Smooth muscle cell (in vitro differentiated cells): ENCODE data around the gene HAUS1. TPM values are rescaled to one million over a fixed set of nuclear protein-coding genes. Genes with fewer than 3 reads are reported as not detected.
A peak's percentile ranks its signal among the peaks of the same experiment; 100 is the strongest.

Experiments
- DNase-seq: peaks from one replicate; lab custom pipeline; 2025; ENCODE audit not compliant: unreplicated experiment; lab: John Stamatoyannopoulos, UW
- H2AFZ ChIP-seq: fragments of 200-600 bp; sonication (generic); 2 replicates; pipeline ENCODE4 v1.6.0; 2016; ENCODE audit warnings: antibody characterized with exemption, low read depth, mild to moderate bottlenecking
- H3F3A ChIP-seq: fragments of 200-600 bp; sonication (generic); 2 replicates; pipeline ENCODE4 v1.6.0; 2017; ENCODE audit warnings: antibody characterized with exemption, low read depth
- H3K27ac ChIP-seq: fragments of 200-600 bp; sonication (generic); 2 replicates; pipeline ENCODE4 v1.5.1; 2016; ENCODE audit warnings: low read depth, mild to moderate bottlenecking
- H3K27me3 ChIP-seq: fragments of 200-600 bp; sonication (generic); 2 replicates; pipeline ENCODE4 v1.6.1; 2016; ENCODE audit warnings: low read depth, mild to moderate bottlenecking
- H3K36me3 ChIP-seq: fragments of 200-600 bp; sonication (generic); 2 replicates; pipeline ENCODE4 v1.5.1; 2016; ENCODE audit warnings: low read depth
- H3K4me1 ChIP-seq: fragments of 200-600 bp; sonication (generic); 2 replicates; pipeline ENCODE4 v1.5.1; 2016; ENCODE audit warnings: low read depth
- H3K4me2 ChIP-seq: fragments of 200-600 bp; sonication (generic); 2 replicates; pipeline ENCODE4 v1.6.0; 2016; ENCODE audit warnings: mild to moderate bottlenecking
- H3K4me3 ChIP-seq: fragments of 200-600 bp; sonication (generic); 2 replicates; pipeline ENCODE4 v1.5.1; 2016; ENCODE audit warnings: mild to moderate bottlenecking
- H3K79me2 ChIP-seq: fragments of 200-600 bp; sonication (generic); 2 replicates; pipeline ENCODE4 v1.6.0; 2016; ENCODE audit warnings: low read depth, mild to moderate bottlenecking
- H3K9ac ChIP-seq: fragments of 200-600 bp; sonication (generic); 2 replicates; pipeline ENCODE4 v1.6.0; 2016; ENCODE audit warnings: low read depth
- H3K9me3 ChIP-seq: fragments of 200-600 bp; sonication (generic); replicated peaks from 2 replicates; pipeline ENCODE4 v1.5.1; 2016; ENCODE audit warnings: low read depth
- H4K20me1 ChIP-seq: fragments of 200-600 bp; sonication (generic); 2 replicates; pipeline ENCODE4 v1.6.0; 2016; ENCODE audit warnings: low read depth
- WGBS: methylation state at CpG from one replicate; pipeline ENCODE4 v1.1.7; 2016; ENCODE audit warnings: low lambda C conversion rate; 5-methylcytosine and 5-hydroxymethylcytosine counted together
- polyA plus RNA-seq: library from polyadenylated mRNA; unstranded; fragments of >200 nt; fragmentation: Nextera tagmentation; extraction: Ambion mirVana; gene quantifications from 2 replicates; pipeline ENCODE4 v1.2.1, GENCODE V29; 2016
- total RNA-seq: library from RNA; depleted of rRNA; stranded (reverse); fragments of >200 nt; gene quantifications from 2 replicates; pipeline ENCODE4 v1.2.3, GENCODE V29; 2014
- TF ChIP-seq, protein P1 (sequence below): fragments of 200-600 bp; sonication (generic); IDR thresholded peaks from 2 replicates; pipeline ENCODE4 v1.5.1; 2017; ENCODE audit warnings: borderline replicate concordance, mild to moderate bottlenecking, antibody characterized with exemption; ENCODE audit not compliant: insufficient read depth, poor library complexity, severe bottlenecking

Gene HAUS1
- total and polyA plus RNA-seq, 2 experiments from 2014 or later, result 44.2 to 50.6 TPM

DNA sequence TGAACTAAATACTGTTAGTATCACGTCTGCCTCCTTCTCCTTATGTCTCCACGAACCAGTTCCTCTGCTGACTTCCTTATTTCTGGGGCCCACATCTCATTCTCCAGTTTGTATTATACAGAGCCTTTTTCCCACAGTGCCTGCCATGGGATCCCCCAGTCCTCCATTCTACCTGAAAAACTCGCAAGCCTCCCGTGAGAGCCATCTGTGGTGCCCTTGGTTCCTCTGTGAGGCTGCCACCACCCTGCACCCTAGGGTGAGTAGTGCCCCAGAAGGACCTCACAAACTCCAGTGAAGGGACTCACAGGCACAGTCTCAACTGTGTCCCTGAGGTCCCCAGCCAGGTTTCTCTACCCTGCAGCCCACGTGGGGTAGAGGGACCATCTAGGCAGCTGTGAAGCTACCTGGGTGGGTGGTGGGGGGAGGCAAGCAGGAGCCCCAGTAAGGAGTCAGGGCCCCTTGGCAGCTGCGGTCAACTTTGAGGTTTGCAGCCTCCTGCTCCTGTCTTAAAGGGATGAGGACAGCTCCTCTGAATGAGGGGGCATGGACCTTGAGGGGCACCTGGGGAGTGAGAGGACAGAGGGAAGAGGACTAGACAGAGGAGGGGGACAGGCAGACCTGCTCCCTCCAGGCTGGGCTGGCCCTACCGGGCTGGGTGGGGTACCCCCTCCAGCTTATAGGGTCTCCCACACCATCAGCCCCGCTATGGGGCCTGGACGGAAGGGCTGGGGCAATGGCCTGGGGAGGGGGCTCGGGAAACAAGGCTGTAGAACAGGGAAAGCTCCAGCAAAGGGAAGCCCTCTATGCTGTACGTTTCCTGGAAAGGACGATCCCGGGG, 33.2 kb upstream of the HAUS1 start:
- Histone ChIP-seq H4K20me1 (no peaks in the 10 kb centered on the region), H3K27ac (no peak overlapping the region), H3K36me3 (no peaks in the 10 kb centered on the region), H3K27me3 (no peaks in the 10 kb centered on the region), H3K4me3 (peak overlapping the region; percentile 62), H3K4me2 (peak overlapping the region; percentile 99), H3K4me1 (peaks cover 4% of the 10 kb centered on the region), H3F3A (peaks cover 15% of the 10 kb centered on the region), H3K9me3 (no peaks in the 10 kb centered on the region), H2AFZ (peak overlapping the region; percentile 82), H3K9ac (peak overlapping the region; percentile 76), H3K79me2 (no peaks in the 10 kb centered on the region)
- DNase-seq, result no peak
- WGBS, result 44% methylated on average over 13 of the region's 13 CpGs
- TF ChIP-seq, protein P1, sequence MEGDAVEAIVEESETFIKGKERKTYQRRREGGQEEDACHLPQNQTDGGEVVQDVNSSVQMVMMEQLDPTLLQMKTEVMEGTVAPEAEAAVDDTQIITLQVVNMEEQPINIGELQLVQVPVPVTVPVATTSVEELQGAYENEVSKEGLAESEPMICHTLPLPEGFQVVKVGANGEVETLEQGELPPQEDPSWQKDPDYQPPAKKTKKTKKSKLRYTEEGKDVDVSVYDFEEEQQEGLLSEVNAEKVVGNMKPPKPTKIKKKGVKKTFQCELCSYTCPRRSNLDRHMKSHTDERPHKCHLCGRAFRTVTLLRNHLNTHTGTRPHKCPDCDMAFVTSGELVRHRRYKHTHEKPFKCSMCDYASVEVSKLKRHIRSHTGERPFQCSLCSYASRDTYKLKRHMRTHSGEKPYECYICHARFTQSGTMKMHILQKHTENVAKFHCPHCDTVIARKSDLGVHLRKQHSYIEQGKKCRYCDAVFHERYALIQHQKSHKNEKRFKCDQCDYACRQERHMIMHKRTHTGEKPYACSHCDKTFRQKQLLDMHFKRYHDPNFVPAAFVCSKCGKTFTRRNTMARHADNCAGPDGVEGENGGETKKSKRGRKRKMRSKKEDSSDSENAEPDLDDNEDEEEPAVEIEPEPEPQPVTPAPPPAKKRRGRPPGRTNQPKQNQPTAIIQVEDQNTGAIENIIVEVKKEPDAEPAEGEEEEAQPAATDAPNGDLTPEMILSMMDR, result no peak

DNA sequence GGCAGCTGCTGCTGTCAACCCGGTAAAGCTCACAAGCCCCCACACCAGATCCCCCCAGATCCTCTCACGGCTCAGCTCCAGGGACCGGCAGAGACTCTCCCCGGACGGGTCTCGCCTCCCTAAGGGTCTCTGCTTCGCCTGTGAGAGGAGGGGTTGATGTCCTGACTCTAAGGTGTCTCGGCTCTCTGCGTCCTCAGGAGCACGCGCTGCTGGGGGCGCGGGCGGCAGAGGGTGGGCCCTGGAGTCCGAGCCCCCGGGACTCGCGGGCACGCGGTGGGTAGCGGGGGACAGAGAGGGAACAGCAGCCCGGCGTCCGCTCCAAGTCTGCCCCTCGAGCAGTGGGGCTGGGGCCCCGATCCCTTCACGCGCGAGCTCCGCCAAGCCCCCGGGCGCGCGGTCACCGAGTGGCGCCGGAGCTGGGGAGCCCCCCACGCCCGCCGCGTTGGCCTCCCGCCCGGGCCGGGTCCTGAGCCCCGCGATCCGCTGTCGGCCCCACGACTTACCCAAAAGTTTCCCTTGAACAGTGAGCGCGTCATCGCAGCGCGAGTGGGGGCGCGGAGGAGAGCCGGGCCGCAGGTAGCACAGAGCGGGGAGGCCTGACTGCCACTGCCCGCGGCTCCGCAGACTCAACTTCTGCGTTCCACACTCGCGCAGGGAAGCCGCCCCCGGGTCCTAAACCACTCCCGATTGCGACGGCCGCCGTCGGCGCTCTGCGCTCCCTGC, 32.4 kb upstream of the HAUS1 start, which contains the start of gene PSTPIP2:
Gene PSTPIP2, minus strand, starts transcription at position 608 of the 723 bp plus-strand sequence. Its CDS starts 72 bp downstream, at position 536.
- H3K27ac ChIP-seq, result no peak within 1 kb of the TSS
- H3K9me3 ChIP-seq, result no peaks in the 10 kb centered on the region
- WGBS, result 2% methylated on average over 62 of the region's 75 CpGs
- DNase-seq, result peak; percentile 9
- peaks cover 4% of the 10 kb centered on the region for H3K4me1 ChIP-seq
- H3K27me3 ChIP-seq, result no peaks in the 10 kb centered on the region
- H3K4me2 ChIP-seq, result peak within 1 kb of the TSS; percentile 99
- H4K20me1 ChIP-seq, result no peaks in the 10 kb centered on the region
- peak within 1 kb of the TSS; percentile 62 for H3K4me3 ChIP-seq
- H3K79me2 ChIP-seq, result no peaks in the 10 kb centered on the region
- H3K36me3 ChIP-seq, result no peaks in the 10 kb centered on the region
- H3K9ac ChIP-seq, result peak within 1 kb of the TSS; percentile 76
- TF ChIP-seq, protein P1, result no peak
- H2AFZ ChIP-seq, result peak within 1 kb of the TSS; percentile 82
- peaks cover 16% of the 10 kb centered on the region for H3F3A ChIP-seq

DNA sequence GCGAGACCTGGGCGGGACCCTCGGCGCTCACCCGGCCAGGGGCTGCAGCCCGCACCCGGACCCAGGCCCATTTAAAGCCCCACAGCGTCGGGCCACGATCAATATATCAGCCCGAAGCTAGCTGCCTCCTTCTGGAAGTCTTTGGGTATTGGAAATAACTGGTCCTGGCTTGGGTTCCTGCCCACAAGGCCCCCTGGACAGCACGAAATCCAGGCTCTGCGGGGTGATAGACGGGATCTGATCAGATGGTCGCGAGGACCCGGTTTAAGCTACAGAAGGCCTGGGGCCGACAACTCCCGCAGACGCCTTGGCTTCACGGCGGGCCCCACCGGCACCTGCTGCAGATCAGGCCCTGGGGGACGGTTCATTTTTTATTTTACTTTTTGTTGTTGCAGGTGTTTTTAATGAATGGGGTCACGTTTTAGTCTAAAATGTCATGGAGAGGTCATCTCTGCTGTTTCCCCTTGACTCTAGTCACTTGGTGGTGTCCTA, 31.8 kb upstream of the HAUS1 start:
- WGBS, result 19% methylated on average over 25 of the region's 25 CpGs
- DNase-seq, result no peak
- Histone ChIP-seq H3K27ac (no peak overlapping the region), H3F3A (peaks cover 22% of the 10 kb centered on the region), H3K79me2 (no peaks in the 10 kb centered on the region), H3K4me2 (peak overlapping the region; percentile 99), H3K36me3 (no peaks in the 10 kb centered on the region), H3K9ac (peak overlapping the region; percentile 76), H3K9me3 (no peaks in the 10 kb centered on the region), H3K4me1 (peaks cover 4% of the 10 kb centered on the region), H2AFZ (peak overlapping the region; percentile 82), H3K27me3 (no peaks in the 10 kb centered on the region), H3K4me3 (peak overlapping the region; percentile 62), H4K20me1 (no peaks in the 10 kb centered on the region)
- TF ChIP-seq, protein P1, result no peak
